Activated T-helper 2 cell treated with anti-CD3 and anti-CD28 coated beads, Interferon-gamma antibody, Interleukin-2, Interleukin-4, amounts not matched to agents 10 μg/mL and 5 μg/mL and 100 μg/mL, durations not matched to agents 14 hours and 24 hours and 36 hours (primary cell): Measurements from ENCODE around the gene PRKCE. TPM values are rescaled to one million over a fixed set of nuclear protein-coding genes. Genes with fewer than 3 reads are reported as not detected.

ENCODE experiments used
- DNase-seq: peaks from one replicate; pipeline ENCODE4 v3.0.0; 2021; ENCODE audit warnings: low spot score
- H3K27ac Mint-ChIP-seq: one replicate; pipeline ENCODE4 v1.8.0; 2021; ENCODE audit warnings: mixed read lengths
- H3K27me3 Mint-ChIP-seq: one replicate; pipeline ENCODE4 v1.8.0; 2021; ENCODE audit warnings: low read depth, mixed read lengths
- H3K36me3 Mint-ChIP-seq: one replicate; pipeline ENCODE4 v1.8.0; 2021; ENCODE audit warnings: low read depth, mixed read lengths
- H3K4me1 Mint-ChIP-seq: one replicate; pipeline ENCODE4 v1.8.0; 2021; ENCODE audit warnings: low read depth, mixed read lengths
- H3K4me3 Mint-ChIP-seq: one replicate; pipeline ENCODE4 v1.8.0; 2021; ENCODE audit warnings: low read depth, mild to moderate bottlenecking, moderate library complexity, mixed read lengths
- H3K9me3 Mint-ChIP-seq: one replicate; pipeline ENCODE4 v1.8.0; 2021; ENCODE audit warnings: mixed read lengths
- intact Hi-C: fragments of 100-400 bp; cut with micrococcal nuclease; formaldehyde crosslinking; loops from one replicate; pipeline ENCODE4 v1.15.1; 2023
- total RNA-seq: library from RNA; stranded (reverse); gene quantifications from 2 replicates; pipeline ENCODE4 v1.2.3, GENCODE V29; 2022

The PRKCE gene
- total RNA-seq, 1 donor from 2014 or later = 21.5 TPM

DNA sequence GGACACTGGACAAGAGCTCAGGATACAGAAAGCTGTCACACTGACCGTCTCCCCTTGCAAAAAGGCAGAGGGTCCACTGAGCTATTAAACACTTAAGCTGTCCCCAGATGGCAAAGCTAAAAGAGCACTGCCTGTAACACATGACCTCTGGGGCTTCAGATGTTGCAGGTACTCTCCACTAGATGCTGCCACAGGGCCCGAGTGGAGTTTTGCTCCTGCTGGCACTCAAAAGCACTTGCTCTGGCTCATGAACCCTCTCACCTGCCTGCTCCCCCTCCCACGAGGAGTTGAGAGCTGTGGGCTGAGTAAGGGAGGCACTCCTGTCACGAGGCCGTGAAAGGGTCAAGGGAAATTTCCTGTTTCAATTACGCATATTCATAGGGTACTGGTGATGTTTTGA, 227.9 kb downstream of the PRKCE start:
- DNase-seq = no peak
- no peak overlapping the region for H3K27ac Mint-ChIP-seq
- intact Hi-C loops = no loop called here
- H3K27me3 Mint-ChIP-seq = no peaks in the 10 kb centered on the region
- H3K9me3 Mint-ChIP-seq = peaks cover 23% of the 10 kb centered on the region
- no peak overlapping the region for H3K4me3 Mint-ChIP-seq
- no peaks in the 10 kb centered on the region for H3K4me1 Mint-ChIP-seq
- H3K36me3 Mint-ChIP-seq = peaks cover 25% of the 10 kb centered on the region

DNA sequence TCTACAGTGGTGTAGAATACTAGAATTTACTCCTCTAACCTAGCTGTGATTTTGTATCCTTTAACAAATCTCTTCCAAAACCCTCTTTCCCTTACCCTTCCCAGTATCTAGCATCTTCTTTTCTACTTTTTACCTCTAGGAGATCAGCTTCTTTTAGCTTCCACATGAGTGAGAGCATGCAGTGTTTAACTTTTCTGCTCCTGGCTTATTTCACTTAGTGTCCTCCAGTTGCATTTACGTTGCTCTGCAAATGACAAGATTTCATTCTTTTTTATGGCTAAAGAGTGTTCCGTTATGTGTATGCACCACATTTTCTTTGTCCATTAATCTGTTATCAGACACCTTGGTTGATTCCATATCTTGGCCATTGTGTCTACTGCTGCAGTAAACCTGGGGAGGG, 228.5 kb downstream of the PRKCE start:
- Mint-ChIP-seq H3K4me1 (no peaks in the 10 kb centered on the region), H3K9me3 (peaks cover 21% of the 10 kb centered on the region), H3K4me3 (no peak overlapping the region), H3K27ac (no peak overlapping the region), H3K27me3 (no peaks in the 10 kb centered on the region), H3K36me3 (peaks cover 25% of the 10 kb centered on the region)
- no peak for DNase-seq
- intact Hi-C loops = no loop called here

DNA sequence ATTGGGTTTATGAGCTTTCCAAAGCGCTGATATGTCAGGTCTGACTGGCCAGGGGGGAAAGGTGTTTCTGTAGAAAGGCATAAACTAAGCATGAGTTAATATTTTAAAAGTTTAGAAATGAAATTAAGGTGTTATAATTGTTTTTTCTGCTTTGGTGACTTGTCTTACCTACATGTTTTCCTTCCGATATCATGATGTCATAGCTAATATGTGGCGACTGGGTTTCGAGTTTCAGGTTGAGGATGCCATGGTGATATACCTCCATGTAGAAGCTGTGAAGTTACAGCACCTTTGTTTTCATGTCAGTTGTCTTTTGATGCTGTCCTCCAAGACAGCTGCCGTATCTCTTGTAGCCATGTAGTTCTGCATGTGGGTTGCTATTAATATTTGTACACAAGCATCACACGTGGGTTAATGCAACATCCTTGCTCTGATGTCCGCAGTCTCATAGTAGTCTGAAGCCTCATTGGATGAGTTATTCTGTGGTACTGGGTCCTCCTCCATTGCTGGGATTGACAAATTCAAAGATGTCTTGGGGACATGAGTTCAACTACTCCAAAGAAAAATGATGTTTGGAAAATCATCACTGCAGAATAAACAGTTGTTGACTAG, 230.6 kb downstream of the PRKCE start:
- Mint-ChIP-seq H3K4me1 (peaks cover 3% of the 10 kb centered on the region), H3K36me3 (peaks cover 15% of the 10 kb centered on the region), H3K27me3 (no peaks in the 10 kb centered on the region), H3K9me3 (peaks cover 9% of the 10 kb centered on the region), H3K4me3 (no peak overlapping the region), H3K27ac (no peak overlapping the region)
- no peak for DNase-seq
- intact Hi-C loops = no loop called here

DNA sequence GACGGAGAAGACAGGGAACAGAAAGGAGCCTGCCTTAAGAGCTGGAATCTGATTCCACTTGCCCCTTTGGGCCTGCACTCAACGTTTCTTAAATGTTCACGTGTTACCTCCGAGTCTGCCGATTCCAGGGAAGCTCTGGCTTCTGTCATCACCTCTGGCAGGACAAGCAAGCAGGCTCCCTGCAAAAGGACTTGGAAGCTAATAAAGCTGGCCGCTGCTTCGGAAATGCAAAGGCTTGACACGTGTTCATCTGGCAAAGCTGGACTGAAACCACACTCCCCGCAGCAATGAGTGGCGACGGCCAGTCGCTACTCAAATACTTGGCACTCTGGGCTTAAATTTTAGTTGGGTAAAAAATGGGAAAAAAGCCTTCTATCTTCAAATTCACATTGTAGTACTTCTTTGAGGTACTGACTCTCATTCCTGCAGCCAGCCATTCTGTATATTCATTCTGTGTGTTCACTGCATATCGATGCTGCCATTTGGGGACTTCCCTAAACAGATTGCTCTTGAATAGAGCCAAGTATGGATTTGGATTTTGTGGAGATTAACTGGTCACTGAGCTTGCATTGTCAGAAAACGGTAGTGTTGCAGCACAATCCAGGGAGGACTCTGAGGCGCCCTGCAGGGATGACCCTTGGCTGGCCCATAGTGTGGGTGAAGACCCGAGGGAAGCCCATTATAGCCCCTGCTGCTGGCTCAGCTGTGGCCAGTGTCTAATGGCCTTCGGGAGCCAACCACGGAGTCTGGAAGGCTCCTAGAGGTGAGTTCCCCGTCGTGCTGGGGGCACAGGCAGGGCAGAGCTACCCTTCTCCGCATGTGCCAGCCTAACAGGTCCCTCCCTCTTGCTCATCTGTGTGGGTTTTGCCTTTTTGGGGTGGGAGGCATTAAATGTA, 231.5 kb downstream of the PRKCE start:
- Mint-ChIP-seq H3K36me3 (peaks cover 8% of the 10 kb centered on the region), H3K4me1 (peaks cover 5% of the 10 kb centered on the region), H3K27ac (no peak overlapping the region), H3K9me3 (peaks cover 1% of the 10 kb centered on the region), H3K27me3 (no peaks in the 10 kb centered on the region), H3K4me3 (no peak overlapping the region)
- intact Hi-C loops = no loop called here
- DNase-seq = no peak

DNA sequence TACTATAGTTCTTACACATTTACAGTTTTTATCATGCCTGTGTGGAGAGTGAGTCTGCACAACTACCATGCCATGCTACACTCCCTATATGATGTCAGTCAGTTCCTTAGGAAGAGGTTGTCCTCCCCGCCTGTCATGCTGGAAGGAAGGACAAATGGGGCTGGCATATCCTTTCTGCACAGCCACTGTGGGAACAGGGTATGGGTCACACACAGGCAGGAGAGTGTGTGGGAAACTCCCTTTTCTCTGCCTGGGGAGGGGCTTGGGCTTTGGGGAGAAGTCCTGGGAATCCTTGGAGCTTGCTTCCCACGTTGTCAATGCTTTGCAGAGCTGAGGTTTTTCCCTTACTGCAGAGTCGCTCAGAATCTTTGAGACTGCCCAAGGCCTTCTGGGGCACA, 232.1 kb downstream of the PRKCE start:
- DNase-seq = no peak
- H3K4me3 Mint-ChIP-seq = no peak overlapping the region
- no peak overlapping the region for H3K27ac Mint-ChIP-seq
- intact Hi-C loops = no loop called here
- no peaks in the 10 kb centered on the region for H3K9me3 Mint-ChIP-seq
- H3K27me3 Mint-ChIP-seq = no peaks in the 10 kb centered on the region
- H3K36me3 Mint-ChIP-seq = peaks cover 3% of the 10 kb centered on the region
- peaks cover 5% of the 10 kb centered on the region for H3K4me1 Mint-ChIP-seq

DNA sequence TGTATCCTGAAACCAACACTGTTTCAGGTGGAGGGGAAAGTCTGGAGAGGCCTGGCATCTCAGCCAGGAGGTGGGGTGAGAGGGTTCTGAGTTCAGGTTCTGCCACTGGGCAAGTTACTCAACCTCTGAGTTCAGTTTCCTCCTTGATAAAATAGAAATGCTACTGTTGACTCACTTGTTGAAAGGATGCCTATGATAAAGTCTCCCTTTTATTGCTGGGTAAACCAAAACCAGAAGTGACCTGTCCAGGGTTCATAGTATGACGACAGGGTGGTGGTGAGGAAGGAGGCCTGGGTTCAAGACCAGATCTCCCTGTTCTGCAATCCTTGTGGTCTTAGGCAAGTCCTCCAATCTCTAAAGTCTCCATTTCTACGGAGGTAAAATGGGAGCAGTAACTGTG, 232.7 kb downstream of the PRKCE start:
- Mint-ChIP-seq H3K4me3 (no peak overlapping the region), H3K27ac (no peak overlapping the region), H3K27me3 (no peaks in the 10 kb centered on the region), H3K36me3 (peaks cover 3% of the 10 kb centered on the region), H3K9me3 (no peaks in the 10 kb centered on the region), H3K4me1 (peaks cover 8% of the 10 kb centered on the region)
- no peak for DNase-seq
- intact Hi-C loops = no loop called here

DNA sequence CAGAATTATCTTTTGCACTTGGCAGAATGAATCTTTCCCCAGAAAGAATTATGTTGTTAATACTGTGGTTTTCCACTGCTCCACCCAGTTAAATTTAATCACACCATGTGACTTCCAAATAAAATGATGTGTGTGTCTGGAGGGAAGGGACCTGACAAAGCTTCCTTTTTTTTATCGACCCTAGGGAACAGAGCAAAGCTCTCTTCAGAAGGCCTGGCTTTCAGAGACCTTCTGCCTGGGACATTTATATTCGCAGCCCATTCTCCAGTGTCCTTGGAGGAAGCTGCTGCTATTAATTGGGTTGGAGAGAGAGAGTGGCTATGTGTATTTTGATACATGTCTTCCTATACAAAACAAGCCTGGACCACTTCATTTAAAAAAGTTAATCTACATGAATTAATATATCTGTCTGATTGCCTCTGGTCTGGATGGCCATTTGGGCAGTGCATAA, 233.7 kb downstream of the PRKCE start:
- H3K4me1 Mint-ChIP-seq = peaks cover 17% of the 10 kb centered on the region
- intact Hi-C loops = loop anchor here (5.0 kb wide), 1 partner anchor 33 kb away; no protein-coding TSS in a partner anchor
- no peak overlapping the region for H3K27ac Mint-ChIP-seq
- no peaks in the 10 kb centered on the region for H3K27me3 Mint-ChIP-seq
- H3K36me3 Mint-ChIP-seq = no peaks in the 10 kb centered on the region
- DNase-seq = no peak
- no peak overlapping the region for H3K4me3 Mint-ChIP-seq
- no peaks in the 10 kb centered on the region for H3K9me3 Mint-ChIP-seq

DNA sequence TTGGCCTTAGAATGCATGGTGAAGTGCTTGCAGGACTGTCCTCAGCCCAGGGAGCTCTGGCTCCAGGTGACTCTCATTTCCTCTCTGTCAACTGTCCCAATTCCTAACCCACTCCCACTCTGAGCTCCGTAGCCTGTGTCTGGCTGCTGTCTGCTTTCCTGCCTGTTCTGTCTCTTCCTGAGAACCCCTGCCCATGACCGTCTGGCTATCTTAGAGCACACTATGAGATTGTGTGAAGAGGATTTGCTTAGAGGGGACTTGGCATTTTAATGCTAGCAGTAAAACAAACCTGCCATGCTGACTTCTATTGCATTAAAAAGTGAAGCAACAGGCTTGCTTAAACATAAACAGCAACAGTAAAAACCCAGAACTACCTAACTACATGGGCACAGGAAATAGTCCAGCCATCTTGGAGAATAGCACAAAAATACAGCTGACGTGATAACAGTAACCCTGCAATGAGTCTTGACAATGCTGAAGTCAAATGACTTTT, 234.7 kb downstream of the PRKCE start:
- Mint-ChIP-seq H3K4me1 (peaks cover 23% of the 10 kb centered on the region), H3K27me3 (no peaks in the 10 kb centered on the region), H3K36me3 (no peaks in the 10 kb centered on the region), H3K4me3 (no peak overlapping the region), H3K9me3 (no peaks in the 10 kb centered on the region), H3K27ac (no peak overlapping the region)
- no peak for DNase-seq
- intact Hi-C loops = loop anchor here (5.0 kb wide), 1 partner anchor 34 kb away; no protein-coding TSS in a partner anchor

DNA sequence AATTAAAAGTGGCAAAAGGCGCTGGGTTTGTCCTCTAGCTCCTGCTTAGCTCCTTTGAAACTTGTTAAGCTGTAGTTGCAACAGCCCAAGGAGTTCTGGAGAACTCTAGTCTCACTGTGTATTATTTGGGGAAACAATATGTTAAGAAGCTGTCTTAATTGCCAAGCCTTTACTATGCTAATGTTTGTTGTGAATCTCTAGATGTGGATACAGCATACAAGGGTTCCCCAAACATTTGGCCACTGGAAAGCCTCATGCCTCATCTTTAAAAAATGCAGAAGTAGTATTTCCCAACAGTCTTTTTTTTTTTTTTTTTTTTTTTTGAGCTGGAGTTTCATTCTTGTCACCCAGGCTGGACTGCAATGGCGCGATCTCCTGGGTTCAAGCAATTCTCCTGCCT, 236.7 kb downstream of the PRKCE start:
- intact Hi-C loops = loop anchor here (5.0 kb wide), 1 partner anchor 36 kb away; no protein-coding TSS in a partner anchor
- no peak overlapping the region for H3K27ac Mint-ChIP-seq
- no peaks in the 10 kb centered on the region for H3K27me3 Mint-ChIP-seq
- H3K4me3 Mint-ChIP-seq = no peak overlapping the region
- DNase-seq = no peak
- peaks cover 38% of the 10 kb centered on the region for H3K4me1 Mint-ChIP-seq
- no peaks in the 10 kb centered on the region for H3K36me3 Mint-ChIP-seq
- H3K9me3 Mint-ChIP-seq = no peaks in the 10 kb centered on the region

DNA sequence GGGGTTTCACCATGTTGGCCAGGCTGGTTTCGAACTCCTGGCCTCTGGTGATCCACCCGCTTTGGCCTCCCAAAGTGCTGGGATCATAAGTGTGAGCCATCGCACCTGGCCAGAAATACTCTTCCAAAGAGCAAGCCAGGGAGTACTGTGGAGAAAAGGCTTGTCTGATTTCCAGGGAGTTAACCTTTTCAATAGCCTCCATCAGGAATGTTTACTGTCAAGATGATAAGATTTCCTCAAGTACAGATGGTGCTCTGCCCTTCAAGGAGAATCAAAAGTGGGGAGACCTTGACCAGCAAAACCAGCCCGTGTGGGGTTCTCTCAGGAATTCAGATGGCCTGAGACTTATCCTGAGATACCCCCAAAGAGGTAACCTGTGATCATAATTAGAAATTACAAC, 237.2 kb downstream of the PRKCE start:
- Mint-ChIP-seq H3K27me3 (no peaks in the 10 kb centered on the region), H3K4me1 (peaks cover 38% of the 10 kb centered on the region), H3K36me3 (no peaks in the 10 kb centered on the region), H3K9me3 (no peaks in the 10 kb centered on the region), H3K27ac (no peak overlapping the region), H3K4me3 (no peak overlapping the region)
- no peak for DNase-seq
- intact Hi-C loops = loop anchor here (5.0 kb wide), 1 partner anchor 36 kb away; no protein-coding TSS in a partner anchor

DNA sequence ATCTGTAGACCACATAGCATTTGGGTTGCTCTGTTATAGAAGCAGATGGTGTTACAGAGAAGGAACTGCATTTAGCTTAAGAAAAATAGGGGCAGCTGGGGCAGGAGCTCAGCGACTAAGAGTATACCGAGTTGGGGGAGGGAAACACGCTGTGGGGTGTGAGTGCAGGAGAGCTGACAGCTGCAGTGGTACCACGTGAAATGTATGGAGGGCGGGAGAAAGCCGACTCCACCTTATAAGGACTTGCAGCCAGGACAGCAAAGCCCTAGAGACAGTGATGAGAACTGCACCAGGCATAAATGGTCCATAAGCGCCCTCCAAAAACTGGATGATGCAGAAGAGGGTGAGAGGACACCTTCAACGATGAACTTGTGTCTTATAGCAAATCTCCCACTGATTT, 237.6 kb downstream of the PRKCE start:
- Mint-ChIP-seq H3K36me3 (no peaks in the 10 kb centered on the region), H3K9me3 (no peaks in the 10 kb centered on the region), H3K27ac (no peak overlapping the region), H3K27me3 (no peaks in the 10 kb centered on the region), H3K4me1 (peaks cover 38% of the 10 kb centered on the region), H3K4me3 (no peak overlapping the region)
- DNase-seq = peak; percentile 20
- intact Hi-C loops = loop anchor here (5.0 kb wide), 1 partner anchor 37 kb away; no protein-coding TSS in a partner anchor

DNA sequence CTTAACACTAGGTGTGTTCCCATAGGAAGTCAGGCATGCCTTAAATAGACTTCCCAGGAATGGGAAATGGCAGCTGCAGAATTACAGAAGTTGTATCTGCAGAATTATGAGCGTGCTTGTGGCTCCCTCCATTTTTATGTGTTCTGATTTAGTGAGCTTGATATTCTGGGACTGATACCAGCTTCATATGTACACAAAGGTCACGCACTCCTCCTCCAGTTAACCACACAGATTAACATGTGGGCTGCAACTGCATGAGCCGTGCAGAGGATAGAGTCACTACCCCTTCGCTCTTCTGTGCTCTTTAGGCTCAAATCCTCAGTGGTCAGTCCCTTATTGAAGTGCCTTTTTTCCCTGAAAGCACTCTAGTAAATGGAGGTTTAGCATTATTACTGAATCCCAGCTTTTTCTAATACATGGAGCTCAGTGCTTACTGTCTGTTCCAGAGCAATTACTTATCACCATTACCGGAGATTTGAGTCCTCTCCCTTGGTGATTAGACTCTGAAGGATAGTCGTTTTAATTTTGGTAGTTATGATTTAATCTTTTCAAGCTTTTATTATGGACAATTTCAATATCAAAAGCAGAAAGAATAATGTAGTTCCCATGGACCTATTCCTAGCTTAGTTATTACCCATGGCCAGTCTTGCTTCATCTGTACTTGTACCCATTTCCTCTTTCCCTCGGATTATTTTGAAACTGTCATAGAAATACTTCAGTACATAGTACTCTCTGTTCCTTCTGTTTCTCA, 238.3 kb downstream of the PRKCE start:
- DNase-seq = no peak
- no peaks in the 10 kb centered on the region for H3K27me3 Mint-ChIP-seq
- H3K4me1 Mint-ChIP-seq = peaks cover 38% of the 10 kb centered on the region
- H3K27ac Mint-ChIP-seq = no peak overlapping the region
- H3K9me3 Mint-ChIP-seq = no peaks in the 10 kb centered on the region
- intact Hi-C loops = loop anchor here (5.0 kb wide), 1 partner anchor 37 kb away; no protein-coding TSS in a partner anchor
- no peak overlapping the region for H3K4me3 Mint-ChIP-seq
- no peaks in the 10 kb centered on the region for H3K36me3 Mint-ChIP-seq
